Measurements from ENCODE around the gene ARHGAP15.

ARHGAP15 gene

DNA sequence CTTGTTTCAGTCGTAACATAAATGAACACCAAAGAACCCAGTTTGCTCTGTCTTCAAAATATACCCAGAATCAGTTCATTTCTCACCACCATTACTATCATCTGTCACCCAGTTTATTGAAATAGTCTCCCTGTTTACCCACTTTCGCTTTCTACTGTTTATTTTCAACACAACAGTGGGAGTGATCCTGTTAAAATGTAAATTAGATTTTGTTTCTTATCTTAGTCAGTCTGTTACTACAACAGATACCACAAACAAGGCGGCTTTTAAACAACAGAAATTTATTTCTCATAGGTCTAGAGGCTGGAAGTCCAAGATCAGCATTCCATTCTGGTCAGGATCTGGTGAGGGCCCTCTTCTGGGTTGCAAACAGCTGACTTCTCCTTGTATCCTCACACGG, 74.8 kb downstream of the ARHGAP15 start:
- ChIA-PET CTCF (interaction anchor here (1.2 kb wide), 1 partner anchor 55 kb away, joined by 6 read pairs; no protein-coding TSS in a partner anchor), POLR2A (no interaction called here)
- TF ChIP-seq HDGF (IDR thresholded peaks at IDR 0.05; ENCODE audit: borderline replicate concordance) (no peak), SUZ12 (IDR thresholded peaks at IDR 0.05) (no peak), FOXA1 (IDR thresholded peaks at IDR 0.05) (no peak), NFRKB (IDR thresholded peaks at IDR 0.05) (no peak), FOXM1 (IDR thresholded peaks at IDR 0.05; ENCODE audit: borderline replicate concordance) (no peak), CTBP1 (IDR thresholded peaks at IDR 0.05; ENCODE audit: borderline replicate concordance) (no peak), ZNF384 (IDR thresholded peaks at IDR 0.05) (no peak), L3MBTL2 (conservative IDR thresholded peaks at IDR 0.05) (no peak), ARNT (IDR thresholded peaks at IDR 0.05) (no peak), FOXK2 (IDR thresholded peaks at IDR 0.05) (no peak), TARDBP (IDR thresholded peaks at IDR 0.05) (no peak), SP1 (IDR thresholded peaks at IDR 0.05) (no peak), BHLHE40 (IDR thresholded peaks at IDR 0.05; ENCODE audit: borderline replicate concordance) (no peak), ELF4 (IDR thresholded peaks at IDR 0.05) (no peak), LEF1 (IDR thresholded peaks at IDR 0.05; ENCODE audit: borderline replicate concordance) (no peak)
- TF ChIP-seq, protein P1, sequence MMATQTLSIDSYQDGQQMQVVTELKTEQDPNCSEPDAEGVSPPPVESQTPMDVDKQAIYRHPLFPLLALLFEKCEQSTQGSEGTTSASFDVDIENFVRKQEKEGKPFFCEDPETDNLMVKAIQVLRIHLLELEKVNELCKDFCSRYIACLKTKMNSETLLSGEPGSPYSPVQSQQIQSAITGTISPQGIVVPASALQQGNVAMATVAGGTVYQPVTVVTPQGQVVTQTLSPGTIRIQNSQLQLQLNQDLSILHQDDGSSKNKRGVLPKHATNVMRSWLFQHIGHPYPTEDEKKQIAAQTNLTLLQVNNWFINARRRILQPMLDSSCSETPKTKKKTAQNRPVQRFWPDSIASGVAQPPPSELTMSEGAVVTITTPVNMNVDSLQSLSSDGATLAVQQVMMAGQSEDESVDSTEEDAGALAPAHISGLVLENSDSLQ (IDR thresholded peaks at IDR 0.05): no peak

DNA sequence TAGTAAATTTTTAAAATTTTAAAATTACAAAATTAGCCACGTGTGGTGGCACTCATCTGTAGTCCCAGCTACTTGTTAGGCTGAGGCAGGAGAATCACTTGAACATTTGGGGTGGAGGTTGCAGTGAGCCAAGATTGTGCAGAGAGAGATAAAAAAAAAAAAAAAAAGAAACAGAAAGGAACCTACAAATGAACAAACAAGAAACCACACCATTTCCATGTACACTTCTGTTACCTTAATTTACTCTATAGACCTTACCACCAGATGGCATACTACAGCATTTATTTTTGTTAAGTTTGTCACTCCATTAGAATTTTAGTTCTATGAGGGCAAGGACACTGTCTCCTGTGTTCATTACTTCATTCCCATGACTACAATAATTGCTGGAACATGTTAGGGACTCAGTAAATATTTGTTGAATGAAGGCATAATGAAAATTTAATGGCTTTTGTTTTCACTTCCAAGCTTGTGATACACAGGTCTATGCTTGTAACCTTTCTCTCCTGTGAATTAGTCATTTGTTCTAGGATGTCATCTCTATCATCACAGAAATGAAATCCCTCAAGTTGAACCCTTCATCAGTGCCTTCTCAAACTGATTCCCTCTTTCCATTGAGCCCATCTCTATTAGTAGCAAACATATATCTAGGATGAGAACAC, 76.0 kb downstream of the ARHGAP15 start:
- ChIA-PET POLR2A (no interaction called here), CTCF (interaction anchor here (1.2 kb wide), 1 partner anchor 54 kb away, joined by 6 read pairs; no protein-coding TSS in a partner anchor)
- no peak for DNase-seq (ENCODE audit: extremely low spot score)
- TF ChIP-seq NFRKB (IDR thresholded peaks at IDR 0.05) (no peak), SP1 (IDR thresholded peaks at IDR 0.05) (no peak), FOXK2 (IDR thresholded peaks at IDR 0.05) (no peak), LEF1 (IDR thresholded peaks at IDR 0.05; ENCODE audit: borderline replicate concordance) (no peak), ZNF384 (IDR thresholded peaks at IDR 0.05) (no peak), ARNT (IDR thresholded peaks at IDR 0.05) (no peak), FOXA1 (IDR thresholded peaks at IDR 0.05) (no peak), TARDBP (IDR thresholded peaks at IDR 0.05) (no peak), ELF4 (IDR thresholded peaks at IDR 0.05) (no peak), HDGF (IDR thresholded peaks at IDR 0.05; ENCODE audit: borderline replicate concordance) (no peak), CTBP1 (IDR thresholded peaks at IDR 0.05; ENCODE audit: borderline replicate concordance) (no peak), SUZ12 (IDR thresholded peaks at IDR 0.05) (no peak), FOXM1 (IDR thresholded peaks at IDR 0.05; ENCODE audit: borderline replicate concordance) (no peak), L3MBTL2 (conservative IDR thresholded peaks at IDR 0.05) (no peak)
- TF ChIP-seq, protein P1 (IDR thresholded peaks at IDR 0.05): no peak

More for the DNA sequence above, 74.8 kb downstream of the ARHGAP15 start:
- DNase-seq (ENCODE audit: extremely low spot score): no peak

DNA sequence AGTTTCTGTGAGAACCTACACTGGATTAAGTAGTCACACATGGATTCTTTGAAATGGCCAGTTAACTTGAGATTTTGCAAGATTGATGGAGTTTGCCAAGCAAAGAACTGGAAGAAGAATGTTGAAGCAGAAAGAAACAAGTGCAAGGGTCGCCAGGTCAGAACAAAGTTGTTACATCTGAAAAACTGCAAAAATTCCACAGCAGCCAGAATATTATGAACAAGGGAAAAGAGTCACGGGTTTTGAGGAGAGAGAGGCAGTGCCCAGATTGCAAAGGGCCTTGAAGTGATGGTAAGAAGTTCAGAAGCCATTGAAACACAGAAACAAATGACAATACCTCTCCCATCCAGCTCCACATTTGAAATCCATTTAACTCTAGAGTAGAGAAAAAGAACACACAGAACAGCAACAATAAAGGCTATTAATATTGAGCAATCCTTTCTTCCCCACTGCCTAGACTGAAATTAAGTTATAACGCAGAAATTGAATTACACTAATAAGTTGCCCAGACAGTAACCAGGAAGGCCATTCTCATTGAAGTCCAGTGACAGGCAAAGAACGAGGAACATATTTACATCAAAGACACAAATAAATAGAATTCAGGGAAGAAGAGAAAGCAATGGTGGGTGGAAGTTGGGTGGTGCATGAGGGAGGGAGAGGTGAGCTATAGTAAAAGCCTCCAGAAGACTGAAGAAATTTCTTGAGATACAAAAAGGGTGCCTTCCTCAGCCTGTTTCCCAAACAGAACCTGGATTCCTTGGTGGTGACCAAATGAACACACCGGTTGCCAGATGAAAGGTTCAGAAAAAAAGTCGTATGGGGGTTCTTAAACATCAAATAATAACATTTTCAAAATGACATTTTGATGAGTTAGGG, 80.6 kb downstream of the ARHGAP15 start:
- TF ChIP-seq ZNF384 (IDR thresholded peaks at IDR 0.05) (no peak), FOXM1 (IDR thresholded peaks at IDR 0.05; ENCODE audit: borderline replicate concordance) (no peak), SUZ12 (IDR thresholded peaks at IDR 0.05) (no peak), SP1 (IDR thresholded peaks at IDR 0.05) (no peak), L3MBTL2 (conservative IDR thresholded peaks at IDR 0.05) (no peak), ELF4 (IDR thresholded peaks at IDR 0.05) (no peak), HDGF (IDR thresholded peaks at IDR 0.05; ENCODE audit: borderline replicate concordance) (no peak), LEF1 (IDR thresholded peaks at IDR 0.05; ENCODE audit: borderline replicate concordance) (no peak), BHLHE40 (IDR thresholded peaks at IDR 0.05; ENCODE audit: borderline replicate concordance) (no peak)
- POLR2A ChIA-PET: no interaction called here
- CTCF ChIA-PET: interaction anchor here (0.6 kb wide), 1 partner anchor 50 kb away, joined by 3 read pairs; no protein-coding TSS in a partner anchor
- DNase-seq (ENCODE audit: extremely low spot score): no peak

DNA sequence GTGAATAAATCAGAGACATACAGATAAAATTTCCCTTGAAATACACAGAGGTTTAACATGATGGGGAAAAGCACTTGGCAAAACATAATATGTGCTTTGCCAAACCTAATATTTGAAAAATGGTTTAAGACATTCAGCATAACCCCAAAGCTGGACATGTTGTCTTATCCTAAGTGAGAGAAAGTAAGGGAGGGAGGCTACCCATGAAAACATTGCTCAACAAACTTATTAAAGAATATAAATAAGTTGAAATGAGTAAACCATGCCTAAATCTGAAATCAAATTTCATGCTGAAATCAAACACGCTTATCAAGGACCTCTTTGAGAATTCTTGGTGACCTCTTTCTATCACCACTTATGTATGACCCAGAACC, 81.2 kb downstream of the ARHGAP15 start:
- CTCF ChIA-PET: no interaction called here
- POLR2A ChIA-PET: no interaction called here
- DNase-seq (ENCODE audit: extremely low spot score): no peak
- TF ChIP-seq ELF4 (IDR thresholded peaks at IDR 0.05) (no peak), TARDBP (IDR thresholded peaks at IDR 0.05) (no peak), FOXK2 (IDR thresholded peaks at IDR 0.05) (no peak), L3MBTL2 (conservative IDR thresholded peaks at IDR 0.05) (no peak), SP1 (IDR thresholded peaks at IDR 0.05) (no peak), FOXA1 (IDR thresholded peaks at IDR 0.05) (no peak), CTBP1 (IDR thresholded peaks at IDR 0.05; ENCODE audit: borderline replicate concordance) (no peak), BHLHE40 (IDR thresholded peaks at IDR 0.05; ENCODE audit: borderline replicate concordance) (no peak), ARNT (IDR thresholded peaks at IDR 0.05) (no peak), FOXM1 (IDR thresholded peaks at IDR 0.05; ENCODE audit: borderline replicate concordance) (no peak), LEF1 (IDR thresholded peaks at IDR 0.05; ENCODE audit: borderline replicate concordance) (no peak), ZNF384 (IDR thresholded peaks at IDR 0.05) (no peak), HDGF (IDR thresholded peaks at IDR 0.05; ENCODE audit: borderline replicate concordance) (no peak), SUZ12 (IDR thresholded peaks at IDR 0.05) (no peak), NFRKB (IDR thresholded peaks at IDR 0.05) (no peak)
- TF ChIP-seq, protein P1 (IDR thresholded peaks at IDR 0.05): no peak

DNA sequence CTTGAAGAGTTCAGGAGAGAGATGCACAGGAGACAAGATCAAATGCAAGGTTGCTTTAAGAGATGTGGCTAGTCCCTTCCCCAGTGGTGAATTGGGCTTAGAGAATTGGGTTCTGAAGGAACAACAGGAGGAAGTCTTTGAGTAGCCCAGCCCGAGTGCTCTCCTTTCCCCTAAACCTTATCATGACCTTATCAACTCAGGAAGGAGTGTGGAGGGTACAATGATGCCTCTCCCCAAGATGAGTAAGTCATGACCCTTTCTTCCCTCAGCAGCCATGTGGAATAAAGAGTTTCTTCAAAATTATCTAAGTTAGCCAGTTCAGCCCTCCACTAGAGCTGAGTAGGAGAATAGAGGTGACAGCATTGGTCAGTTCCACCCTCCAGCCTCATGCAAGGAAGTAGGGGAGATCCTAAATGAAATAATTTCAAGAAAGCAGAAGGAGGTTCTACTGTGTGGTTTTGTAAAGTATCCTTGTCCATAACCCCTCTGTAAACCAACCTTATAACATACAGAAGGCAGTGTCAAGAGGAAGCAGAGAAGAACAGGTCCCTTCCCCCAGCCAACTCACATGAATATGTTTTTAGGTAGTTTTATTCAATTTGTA, 88.4 kb downstream of the ARHGAP15 start:
- ChIA-PET POLR2A (no interaction called here), CTCF (no interaction called here)
- no peak for TF ChIP-seq TARDBP (IDR thresholded peaks at IDR 0.05)
- TF ChIP-seq ELF4 (IDR thresholded peaks at IDR 0.05): no peak
- no peak for TF ChIP-seq SUZ12 (IDR thresholded peaks at IDR 0.05)
- TF ChIP-seq FOXM1 (IDR thresholded peaks at IDR 0.05; ENCODE audit: borderline replicate concordance): no peak
- no peak for TF ChIP-seq FOXA1 (IDR thresholded peaks at IDR 0.05)
- TF ChIP-seq FOXK2 (IDR thresholded peaks at IDR 0.05): no peak
- TF ChIP-seq HDGF (IDR thresholded peaks at IDR 0.05; ENCODE audit: borderline replicate concordance): no peak
- TF ChIP-seq BHLHE40 (IDR thresholded peaks at IDR 0.05; ENCODE audit: borderline replicate concordance): no peak
- TF ChIP-seq ZNF384 (IDR thresholded peaks at IDR 0.05): no peak
- no peak for TF ChIP-seq LEF1 (IDR thresholded peaks at IDR 0.05; ENCODE audit: borderline replicate concordance)
- TF ChIP-seq SP1 (IDR thresholded peaks at IDR 0.05): no peak
- no peak for TF ChIP-seq NFRKB (IDR thresholded peaks at IDR 0.05)
- TF ChIP-seq, protein P1 (IDR thresholded peaks at IDR 0.05): no peak
- no peak for TF ChIP-seq ARNT (IDR thresholded peaks at IDR 0.05)
- no peak for TF ChIP-seq CTBP1 (IDR thresholded peaks at IDR 0.05; ENCODE audit: borderline replicate concordance)
- no peak for TF ChIP-seq L3MBTL2 (conservative IDR thresholded peaks at IDR 0.05)
- no peak for DNase-seq (ENCODE audit: extremely low spot score)

Data from HEK293T (cell line).